H1 (cell line): ENCODE results near the gene GRAMD4. TPM values are rescaled to one million over a fixed set of nuclear protein-coding genes. Genes with fewer than 3 reads are reported as not detected.

Experiments
- CTCF ChIA-PET: fragments of 300-600 bp; sonication (Branson Sonifier 250); formaldehyde crosslinking; loops from one replicate; lab custom pipeline; 2021; ENCODE audit not compliant: partially characterized antibody; lab: Charles Lee
- POLR2A ChIA-PET: fragments of 300-600 bp; sonication (Branson Sonifier 250); formaldehyde crosslinking; loops from one replicate; lab custom pipeline; 2021; ENCODE audit warnings: inconsistent platforms; ENCODE audit not compliant: partially characterized antibody; lab: Charles Lee
- DNase-seq, 2 experiments: peaks; one replicate each; pipeline versions ENCODE4 v3.0.0 to v3.0.0-alpha.2; 2010 to 2022; ENCODE audit warnings: low spot score in 2 of 2, low read depth in 1 of 2, mixed read lengths in 1 of 2
- FAIRE-seq: peaks from 2 replicates; lab custom pipeline; 2011; peaks lifted over from hg19 to GRCh38; lab: Jason Lieb, UNC
- H2AFZ ChIP-seq: 2 replicates; pipeline ENCODE4 v1.8.1; 2012; ENCODE audit warnings: low read length, inconsistent platforms
- H2AK5ac ChIP-seq: 2 replicates; pipeline ENCODE4 v1.6.1; 2013; ENCODE audit warnings: low read depth, low read length
- H2BK120ac ChIP-seq: replicated peaks from 2 replicates; pipeline ENCODE3; 2013; ENCODE audit warnings: low read depth, low read length, inconsistent platforms
- H2BK12ac ChIP-seq: 2 replicates; pipeline ENCODE4 v1.6.1; 2013; ENCODE audit warnings: low read depth, low read length
- H2BK15ac ChIP-seq: 2 replicates; pipeline ENCODE4 v1.6.1; 2013; ENCODE audit warnings: low read length
- H2BK20ac ChIP-seq: 2 replicates; pipeline ENCODE4 v1.6.1; 2013; ENCODE audit warnings: low read length
- H2BK5ac ChIP-seq: 2 replicates; pipeline ENCODE4 v1.6.1; 2013; ENCODE audit warnings: low read depth, low read length
- H3K14ac ChIP-seq: 2 replicates; pipeline ENCODE4 v1.6.1; 2013; ENCODE audit warnings: inconsistent platforms; ENCODE audit not compliant: insufficient read length
- H3K18ac ChIP-seq: 2 replicates; pipeline ENCODE4 v1.6.1; 2013; ENCODE audit warnings: low read length; ENCODE audit errors: extremely low read depth
- H3K23ac ChIP-seq: 2 replicates; pipeline ENCODE4 v1.6.1; 2013; ENCODE audit warnings: inconsistent platforms; ENCODE audit not compliant: insufficient read length
- H3K23me2 ChIP-seq: 2 replicates; pipeline ENCODE4 v1.6.1; 2013; ENCODE audit warnings: low read depth, low read length
- H3K27ac ChIP-seq: 2 replicates; pipeline ENCODE4 v1.6.1; 2011; ENCODE audit warnings: low read depth, low read length, inconsistent platforms
- H3K27me3 ChIP-seq, 4 experiments: replicated peaks in 1 of 4; 1 replicate in 1 of 4; 2 replicates in 3 of 4; pipeline versions ENCODE4 v1.6.1 to v1.8.1; 2011 to 2013; ENCODE audit warnings: low read length in 3 of 4, mild to moderate bottlenecking in 3 of 4, inconsistent platforms in 2 of 4, mixed read lengths in 2 of 4, moderate library complexity in 1 of 4; ENCODE audit not compliant: control insufficient read depth in 3 of 4, insufficient read depth in 3 of 4; ENCODE audit errors: extremely low read depth in 1 of 4
- H3K36me3 ChIP-seq, 4 experiments: 2 replicates each; pipeline versions ENCODE4 v1.6.1 to v1.8.1; 2011 to 2013; ENCODE audit warnings: mild to moderate bottlenecking in 4 of 4, low read length in 3 of 4, moderate library complexity in 2 of 4, control low read depth in 1 of 4, inconsistent platforms in 1 of 4; ENCODE audit not compliant: insufficient read depth in 4 of 4, control insufficient read depth in 2 of 4
- H3K4ac ChIP-seq: replicated peaks from 2 replicates; pipeline ENCODE3; 2013; ENCODE audit warnings: low read length, low read depth, mixed read lengths, inconsistent platforms; ENCODE audit not compliant: insufficient read length
- H3K4me1 ChIP-seq, 4 experiments: replicated peaks in 1 of 4; 1 replicate in 1 of 4; 2 replicates in 3 of 4; pipeline versions ENCODE4 v1.6.1 to v1.8.1; 2011 to 2013; ENCODE audit warnings: low read length in 3 of 4, inconsistent platforms in 2 of 4, mixed read lengths in 1 of 4; ENCODE audit not compliant: insufficient read depth in 4 of 4, control insufficient read depth in 3 of 4
- H3K4me2 ChIP-seq, 2 experiments: 2 replicates each; pipeline versions ENCODE4 v1.6.1 to v1.8.1; 2011 to 2013; ENCODE audit warnings: low read depth in 2 of 2, low read length in 2 of 2, control low read depth in 1 of 2, inconsistent platforms in 1 of 2, mild to moderate bottlenecking in 1 of 2; ENCODE audit not compliant: insufficient read depth in 1 of 2
- H3K4me3 ChIP-seq, 4 experiments: fragments of 200-600, 300-600 bp in 1 of 4; sonication (generic), shearing (Covaris generic), sonication (Bioruptor Twin) in 1 of 4; 2 replicates each; pipeline versions ENCODE4 v1.5.1 to v1.8.1; 2011 to 2016; ENCODE audit warnings: low read length in 4 of 4, low read depth in 3 of 4, control low read depth in 2 of 4, inconsistent platforms in 2 of 4, mild to moderate bottlenecking in 2 of 4, mixed read lengths in 1 of 4, moderate library complexity in 1 of 4; ENCODE audit not compliant: insufficient read depth in 2 of 4; ENCODE audit errors: extremely low read depth in 1 of 4
- H3K56ac ChIP-seq: replicated peaks from 2 replicates; pipeline ENCODE3; 2013; ENCODE audit warnings: low read depth, mild to moderate bottlenecking, mixed read lengths, low read length, inconsistent platforms; ENCODE audit not compliant: insufficient read length
- H3K79me1 ChIP-seq: 2 replicates; pipeline ENCODE4 v1.6.1; 2013; ENCODE audit warnings: low read depth, low read length, control low read depth
- H3K79me2 ChIP-seq, 2 experiments: 2 replicates each; pipeline versions ENCODE4 v1.6.1 to v1.8.1; 2012 to 2013; ENCODE audit warnings: low read length in 2 of 2, mild to moderate bottlenecking in 2 of 2, inconsistent platforms in 1 of 2; ENCODE audit not compliant: insufficient read depth in 2 of 2, control insufficient read depth in 1 of 2
- H3K9ac ChIP-seq, 4 experiments: replicated peaks in 1 of 4; 1 replicate in 1 of 4; 2 replicates in 3 of 4; pipeline versions ENCODE4 v1.6.1 to v1.8.1; 2011 to 2013; ENCODE audit warnings: low read depth in 3 of 4, low read length in 3 of 4, control low read depth in 2 of 4, mild to moderate bottlenecking in 2 of 4, moderate library complexity in 2 of 4, inconsistent platforms in 1 of 4; ENCODE audit errors: extremely low read depth in 1 of 4
- H3K9me3 ChIP-seq, 2 experiments: 2 replicates each; pipeline versions ENCODE4 v1.6.1 to v1.8.1; 2012 to 2013; ENCODE audit warnings: mild to moderate bottlenecking in 2 of 2, moderate library complexity in 2 of 2, control low read depth in 1 of 2, inconsistent platforms in 1 of 2, low read depth in 1 of 2, low read length in 1 of 2, mixed read lengths in 1 of 2; ENCODE audit not compliant: insufficient read depth in 2 of 2
- H4K20me1 ChIP-seq, 2 experiments: replicated peaks in 1 of 2; 2 replicates each; pipeline versions ENCODE3 to v1.8.1; 2011 to 2013; ENCODE audit warnings: inconsistent platforms in 2 of 2, low read length in 2 of 2, mild to moderate bottlenecking in 1 of 2; ENCODE audit not compliant: insufficient read depth in 2 of 2, control insufficient read depth in 1 of 2
- H4K5ac ChIP-seq: 2 replicates; pipeline ENCODE4 v1.6.1; 2013; ENCODE audit warnings: low read length, low read depth, mixed read lengths, inconsistent platforms; ENCODE audit not compliant: insufficient read length
- H4K8ac ChIP-seq: 2 replicates; pipeline ENCODE4 v1.8.0; 2013; ENCODE audit warnings: mild to moderate bottlenecking, moderate library complexity, low read length, inconsistent platforms; ENCODE audit not compliant: insufficient read depth; ENCODE audit errors: extremely low read depth
- H4K91ac ChIP-seq: replicated peaks from 2 replicates; pipeline ENCODE3; 2013; ENCODE audit warnings: low read length, mixed read lengths, inconsistent platforms; ENCODE audit not compliant: insufficient read length
- CBX5 ChIP-seq: fragments of 300-800, 300-1000 bp; sonication (generic); IDR thresholded peaks from 2 replicates; pipeline ENCODE4 v1.7.1; 2016; ENCODE audit warnings: antibody characterized with exemption, low read length, low read depth
- EP300 ChIP-seq, 2 experiments: IDR thresholded peaks; 1 replicate in 1 of 2; 2 replicates in 1 of 2; pipeline ENCODE4 v1.6.1; 2011 to 2012; ENCODE audit warnings: low read depth in 2 of 2, low read length in 2 of 2, mild to moderate bottlenecking in 2 of 2, borderline replicate concordance in 1 of 2, inconsistent platforms in 1 of 2, moderate library complexity in 1 of 2
- JUND ChIP-seq: IDR thresholded peaks from 2 replicates; pipeline ENCODE4 v1.6.1; 2011; ENCODE audit warnings: mild to moderate bottlenecking, improper control_type of control experiment, low read length
- POU5F1 ChIP-seq: IDR thresholded peaks from 2 replicates; pipeline ENCODE4 v1.6.1; 2011; ENCODE audit warnings: low read depth, mild to moderate bottlenecking, low read length, moderate library complexity
- RNF2 ChIP-seq: fragments of 200-900, 300-1000 bp; sonication (generic); IDR thresholded peaks from 2 replicates; pipeline ENCODE4 v1.7.1; 2016; ENCODE audit warnings: borderline replicate concordance, low read depth, mild to moderate bottlenecking, antibody characterized with exemption, low read length; ENCODE audit not compliant: poor library complexity, severe bottlenecking; ENCODE audit errors: missing control alignments
- SRF ChIP-seq: IDR thresholded peaks from 2 replicates; pipeline ENCODE4 v1.6.1; 2011; ENCODE audit warnings: mild to moderate bottlenecking, low read depth, low read length, moderate library complexity
- TAF7 ChIP-seq: optimal IDR thresholded peaks from 2 replicates; pipeline ENCODE3; 2011; ENCODE audit warnings: low read depth, mild to moderate bottlenecking, inconsistent platforms, low read length, moderate library complexity, borderline replicate concordance
- WGBS, 2 experiments: shearing (Covaris generic) in 1 of 2; methylation state at CpG; one replicate each; pipeline versions ENCODE4 v1.1.6 to v1.1.7; 2013 to 2015; ENCODE audit warnings: low lambda C conversion rate in 2 of 2, mixed read lengths in 2 of 2, inconsistent platforms in 1 of 2, low coverage in 1 of 2, missing lambda C conversion rate in 1 of 2; ENCODE audit not compliant: insufficient replicate concordance in 2 of 2, insufficient coverage in 1 of 2, insufficient read length in 1 of 2; ENCODE audit errors: extremely low coverage in 1 of 2, missing lambda C conversion rate in 1 of 2; 5-methylcytosine and 5-hydroxymethylcytosine counted together
- polyA plus RNA-seq, 7 experiments: library from polyadenylated mRNA; depleted of rRNA in 3 of 7; stranded (reverse) in 5 of 7; unstranded in 2 of 7; fragments of >200 nt in 5 of 7; fragments of 200-250 nt in 2 of 7; gene quantifications; 1 replicate in 5 of 7; 2 replicates in 1 of 7; 4 replicates in 1 of 7; pipeline versions ENCODE4 v1.2.1 to v1.2.3, GENCODE V29; 2011 to 2013; ENCODE audit warnings: missing spikeins in 2 of 7, mixed read lengths in 2 of 7
- total RNA-seq: library from RNA; stranded (reverse); fragmentation: NEBNext Ultra II Directional; extraction: Animal tissue kit (Norgen Biotek cat#: 25700); gene quantifications from 2 replicates; pipeline ENCODE4 v1.2.1, GENCODE V29; 2021
- TF ChIP-seq, protein P1 (sequence below), 3 experiments: IDR thresholded peaks; 1 replicate in 2 of 3; 2 replicates in 1 of 3; pipeline versions ENCODE4 v1.5.1 to v1.6.1; 2011; ENCODE audit warnings: low read length in 3 of 3, mild to moderate bottlenecking in 3 of 3, inconsistent platforms in 2 of 3, low read depth in 1 of 3, moderate library complexity in 1 of 3; ENCODE audit not compliant: insufficient read depth in 1 of 3; ENCODE audit errors: control extremely low read depth in 1 of 3
- TF ChIP-seq, protein P2 (sequence below): IDR thresholded peaks from 2 replicates; pipeline ENCODE4 v1.6.1; 2012; ENCODE audit warnings: inconsistent platforms

Gene GRAMD4
- total and polyA plus RNA-seq, 2 of the 8 experiments (the other 6 are each of a cell fraction or from before 2014, with no cell fraction given): 7.9 to 25.6 TPM

DNA sequence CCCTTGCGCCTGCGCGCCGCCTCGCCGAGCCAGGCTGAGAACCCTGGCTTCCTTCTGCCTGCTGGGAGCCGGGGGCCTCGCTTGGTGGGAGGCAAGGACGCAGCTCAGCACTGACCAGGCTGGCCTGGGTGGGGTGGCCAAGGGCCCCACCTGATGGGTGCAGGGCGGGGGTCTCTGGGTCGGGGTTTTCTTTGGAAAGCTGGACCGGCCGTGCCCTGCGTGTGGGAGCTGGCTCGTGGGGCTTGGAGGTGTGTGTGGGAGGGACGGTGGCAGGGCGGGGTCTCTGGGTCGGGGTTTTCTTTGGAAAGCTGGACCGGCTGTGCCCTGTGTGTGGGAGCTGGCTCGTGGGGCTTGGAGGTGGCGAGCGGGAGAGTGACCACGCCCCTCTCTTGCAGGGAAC is 6.2 kb downstream of the GRAMD4 start:
- H3K9me3 ChIP-seq: no peaks in the 10 kb centered on the region
- TF ChIP-seq RNF2 (no peak), JUND (no peak), SRF (no peak), TAF7 (no peak), CBX5 (no peak), EP300 (IDR thresholded peaks at IDR 0.05; ENCODE audit: borderline replicate concordance in 1 of 2, low read depth in 2 of 2, low read length in 2 of 2) (no peak), POU5F1 (no peak)
- TF ChIP-seq, protein P1, sequence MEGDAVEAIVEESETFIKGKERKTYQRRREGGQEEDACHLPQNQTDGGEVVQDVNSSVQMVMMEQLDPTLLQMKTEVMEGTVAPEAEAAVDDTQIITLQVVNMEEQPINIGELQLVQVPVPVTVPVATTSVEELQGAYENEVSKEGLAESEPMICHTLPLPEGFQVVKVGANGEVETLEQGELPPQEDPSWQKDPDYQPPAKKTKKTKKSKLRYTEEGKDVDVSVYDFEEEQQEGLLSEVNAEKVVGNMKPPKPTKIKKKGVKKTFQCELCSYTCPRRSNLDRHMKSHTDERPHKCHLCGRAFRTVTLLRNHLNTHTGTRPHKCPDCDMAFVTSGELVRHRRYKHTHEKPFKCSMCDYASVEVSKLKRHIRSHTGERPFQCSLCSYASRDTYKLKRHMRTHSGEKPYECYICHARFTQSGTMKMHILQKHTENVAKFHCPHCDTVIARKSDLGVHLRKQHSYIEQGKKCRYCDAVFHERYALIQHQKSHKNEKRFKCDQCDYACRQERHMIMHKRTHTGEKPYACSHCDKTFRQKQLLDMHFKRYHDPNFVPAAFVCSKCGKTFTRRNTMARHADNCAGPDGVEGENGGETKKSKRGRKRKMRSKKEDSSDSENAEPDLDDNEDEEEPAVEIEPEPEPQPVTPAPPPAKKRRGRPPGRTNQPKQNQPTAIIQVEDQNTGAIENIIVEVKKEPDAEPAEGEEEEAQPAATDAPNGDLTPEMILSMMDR (IDR thresholded peaks at IDR 0.05; ENCODE audit: control extremely low read depth in 1 of 3, insufficient read depth in 1 of 3, low read depth in 1 of 3, low read length in 3 of 3): no peak
- TF ChIP-seq, protein P2, sequence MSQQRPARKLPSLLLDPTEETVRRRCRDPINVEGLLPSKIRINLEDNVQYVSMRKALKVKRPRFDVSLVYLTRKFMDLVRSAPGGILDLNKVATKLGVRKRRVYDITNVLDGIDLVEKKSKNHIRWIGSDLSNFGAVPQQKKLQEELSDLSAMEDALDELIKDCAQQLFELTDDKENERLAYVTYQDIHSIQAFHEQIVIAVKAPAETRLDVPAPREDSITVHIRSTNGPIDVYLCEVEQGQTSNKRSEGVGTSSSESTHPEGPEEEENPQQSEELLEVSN: no peak

More for the DNA sequence above, 6.2 kb downstream of the GRAMD4 start:
- H3K56ac ChIP-seq: no peak overlapping the region
- 0 out of 2 replicates have a peak overlapping the region, but pooled peaks have one; percentile 44 for H2BK5ac ChIP-seq
- peaks cover 0 to 20% (median 14%) of the 10 kb centered on the region in 4 experiments; a peak in 5 of 7 replicates for H3K4me1 ChIP-seq
- no peak for FAIRE-seq
- H3K14ac ChIP-seq: no peak overlapping the region
- H3K4ac ChIP-seq: no peak overlapping the region
- H3K4me3 ChIP-seq: no peak overlapping the region
- H2BK15ac ChIP-seq: no peak overlapping the region
- H2BK20ac ChIP-seq: no peak overlapping the region
- peak overlapping the region; percentile 60; the same call in 1 of the 2 replicates for H2AK5ac ChIP-seq
- H3K79me2 ChIP-seq: no peaks in the 10 kb centered on the region
- H3K4me2 ChIP-seq: no peak overlapping the region
- H4K20me1 ChIP-seq: no peaks in the 10 kb centered on the region
- H3K27ac ChIP-seq: no peak overlapping the region; the same call in 1 of the 2 replicates
- no peak overlapping the region for H3K9ac ChIP-seq
- peak overlapping the region; percentile 75; the same call in 1 of the 2 replicates for H2BK12ac ChIP-seq
- H3K27me3 ChIP-seq: no peaks in the 10 kb centered on the region
- POLR2A ChIA-PET: interaction anchor here (1.3 to 1.9 kb wide), 3 partner anchors 8 to 62 kb away, joined by 3 to 5 read pairs (median 3); no protein-coding TSS in a partner anchor
- peaks cover 6% of the 10 kb centered on the region; the same call in 1 of the 2 replicates for H3K79me1 ChIP-seq
- DNase-seq: no peak
- WGBS, 2 experiments: 94% methylated on average over 20 of the region's 23 CpGs; no CpG with 5 or more reads in 1 of the 2 experiments
- peak overlapping the region; percentile 59; the same call in 1 of the 2 replicates for H4K8ac ChIP-seq
- H3K23me2 ChIP-seq: no peaks in the 10 kb centered on the region
- H3K36me3 ChIP-seq: no peaks in the 10 kb centered on the region
- H4K5ac ChIP-seq: no peak overlapping the region
- no peak overlapping the region for H3K23ac ChIP-seq
- H2AFZ ChIP-seq: no peak overlapping the region
- no peak overlapping the region for H2BK120ac ChIP-seq
- H3K18ac ChIP-seq: no peak overlapping the region
- H4K91ac ChIP-seq: no peak overlapping the region
- CTCF ChIA-PET: interaction anchor here (1.7 kb wide), 1 partner anchor 10 kb away, joined by 6 read pairs; no protein-coding TSS in a partner anchor
